Bronchial epithelial cell (primary cell): ENCODE results near the gene PRSS57. TPM values are rescaled to one million over a fixed set of nuclear protein-coding genes. Genes with fewer than 3 reads are reported as not detected.

Experiments
- DNase-seq: peaks from one replicate; pipeline ENCODE4 v3.0.0-alpha.2; 2010; ENCODE audit warnings: low read depth
- FAIRE-seq: peaks from 2 replicates; lab custom pipeline; 2011; peaks lifted over from hg19 to GRCh38; lab: Jason Lieb, UNC
- H3K27me3 ChIP-seq: 2 replicates; pipeline ENCODE4 v1.5.1; 2011; ENCODE audit warnings: low read length; ENCODE audit not compliant: control insufficient read depth, insufficient read depth
- H3K36me3 ChIP-seq: 2 replicates; pipeline ENCODE4 v1.5.1; 2011; ENCODE audit warnings: low read length; ENCODE audit not compliant: control insufficient read depth, insufficient read depth
- H3K4me3 ChIP-seq: 2 replicates; pipeline ENCODE4 v1.5.1; 2011; ENCODE audit warnings: mild to moderate bottlenecking, low read depth, low read length, control low read depth
- total RNA-seq: library from RNA; depleted of rRNA; stranded (reverse); fragments of >200 nt; gene quantifications from 2 replicates; pipeline ENCODE4 v1.2.1, GENCODE V29; 2014
- TF ChIP-seq, protein P1 (sequence below): IDR thresholded peaks from 2 replicates; pipeline ENCODE4 v1.5.1; 2011; ENCODE audit warnings: mild to moderate bottlenecking, moderate library complexity, low read length, control low read depth, inconsistent platforms; ENCODE audit not compliant: insufficient read depth, severe bottlenecking

PRSS57 gene
- total RNA-seq, 1 donor from 2014 or later: not detected

DNA sequence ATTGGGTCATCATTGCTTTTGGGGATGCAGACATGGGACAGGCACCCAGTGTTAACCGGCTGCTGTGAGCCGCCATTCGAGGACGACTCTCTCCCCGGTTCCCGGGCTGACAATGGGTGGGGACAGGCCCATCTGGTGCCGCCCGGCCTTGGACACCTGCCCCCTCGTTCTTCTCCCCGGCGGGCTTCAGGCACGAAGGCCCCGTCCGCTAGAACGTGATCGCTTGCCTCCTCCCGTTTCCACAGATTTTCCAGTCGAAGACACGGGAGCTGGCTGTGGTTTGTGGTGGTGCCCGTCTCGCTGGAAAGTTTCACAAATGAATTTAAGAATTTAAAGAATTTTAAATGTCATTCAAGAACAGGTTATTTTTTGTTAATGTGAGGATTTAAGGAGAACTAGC lies 15.5 kb upstream of the PRSS57 start:
- H3K36me3 ChIP-seq: no peaks in the 10 kb centered on the region
- peaks cover 15% of the 10 kb centered on the region for H3K27me3 ChIP-seq
- DNase-seq (no peak), FAIRE-seq (no peak)
- TF ChIP-seq, protein P1, sequence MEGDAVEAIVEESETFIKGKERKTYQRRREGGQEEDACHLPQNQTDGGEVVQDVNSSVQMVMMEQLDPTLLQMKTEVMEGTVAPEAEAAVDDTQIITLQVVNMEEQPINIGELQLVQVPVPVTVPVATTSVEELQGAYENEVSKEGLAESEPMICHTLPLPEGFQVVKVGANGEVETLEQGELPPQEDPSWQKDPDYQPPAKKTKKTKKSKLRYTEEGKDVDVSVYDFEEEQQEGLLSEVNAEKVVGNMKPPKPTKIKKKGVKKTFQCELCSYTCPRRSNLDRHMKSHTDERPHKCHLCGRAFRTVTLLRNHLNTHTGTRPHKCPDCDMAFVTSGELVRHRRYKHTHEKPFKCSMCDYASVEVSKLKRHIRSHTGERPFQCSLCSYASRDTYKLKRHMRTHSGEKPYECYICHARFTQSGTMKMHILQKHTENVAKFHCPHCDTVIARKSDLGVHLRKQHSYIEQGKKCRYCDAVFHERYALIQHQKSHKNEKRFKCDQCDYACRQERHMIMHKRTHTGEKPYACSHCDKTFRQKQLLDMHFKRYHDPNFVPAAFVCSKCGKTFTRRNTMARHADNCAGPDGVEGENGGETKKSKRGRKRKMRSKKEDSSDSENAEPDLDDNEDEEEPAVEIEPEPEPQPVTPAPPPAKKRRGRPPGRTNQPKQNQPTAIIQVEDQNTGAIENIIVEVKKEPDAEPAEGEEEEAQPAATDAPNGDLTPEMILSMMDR: no peak
- H3K4me3 ChIP-seq: no peak overlapping the region

DNA sequence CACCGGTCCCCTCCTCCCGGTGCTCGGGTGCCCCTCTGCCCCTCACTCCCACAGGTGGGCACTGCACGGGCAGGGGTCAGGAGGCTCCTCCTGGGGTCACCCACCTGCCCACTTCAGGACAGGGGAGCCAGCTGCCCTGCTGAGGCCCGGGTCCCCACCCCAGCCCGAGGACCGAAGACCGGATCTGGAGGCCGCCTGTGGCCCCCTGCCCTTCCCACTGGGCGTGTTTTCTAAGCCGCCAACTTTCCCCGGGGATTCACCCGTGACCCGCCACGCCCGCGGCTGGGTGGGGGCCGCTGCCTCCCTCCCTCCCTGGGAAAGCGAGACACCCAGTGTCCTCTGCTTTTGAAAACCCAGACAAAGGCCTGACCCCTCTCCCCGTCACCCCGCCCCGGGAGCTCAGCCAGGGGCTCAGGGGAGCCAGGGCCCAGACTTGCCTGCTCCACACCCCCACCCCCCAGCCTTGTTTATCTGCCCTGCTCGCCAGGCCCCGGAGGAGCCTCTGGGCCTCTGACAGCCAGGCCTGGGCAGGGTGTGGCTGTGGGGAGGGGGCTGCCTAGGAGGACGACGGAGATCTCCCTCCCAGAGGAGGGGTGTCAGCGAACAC lies 14.8 kb upstream of the PRSS57 start:
- DNase-seq (no peak), FAIRE-seq (no peak)
- H3K4me3 ChIP-seq: no peak overlapping the region
- TF ChIP-seq, protein P1: no peak
- H3K36me3 ChIP-seq: no peaks in the 10 kb centered on the region
- H3K27me3 ChIP-seq: peaks cover 15% of the 10 kb centered on the region

DNA sequence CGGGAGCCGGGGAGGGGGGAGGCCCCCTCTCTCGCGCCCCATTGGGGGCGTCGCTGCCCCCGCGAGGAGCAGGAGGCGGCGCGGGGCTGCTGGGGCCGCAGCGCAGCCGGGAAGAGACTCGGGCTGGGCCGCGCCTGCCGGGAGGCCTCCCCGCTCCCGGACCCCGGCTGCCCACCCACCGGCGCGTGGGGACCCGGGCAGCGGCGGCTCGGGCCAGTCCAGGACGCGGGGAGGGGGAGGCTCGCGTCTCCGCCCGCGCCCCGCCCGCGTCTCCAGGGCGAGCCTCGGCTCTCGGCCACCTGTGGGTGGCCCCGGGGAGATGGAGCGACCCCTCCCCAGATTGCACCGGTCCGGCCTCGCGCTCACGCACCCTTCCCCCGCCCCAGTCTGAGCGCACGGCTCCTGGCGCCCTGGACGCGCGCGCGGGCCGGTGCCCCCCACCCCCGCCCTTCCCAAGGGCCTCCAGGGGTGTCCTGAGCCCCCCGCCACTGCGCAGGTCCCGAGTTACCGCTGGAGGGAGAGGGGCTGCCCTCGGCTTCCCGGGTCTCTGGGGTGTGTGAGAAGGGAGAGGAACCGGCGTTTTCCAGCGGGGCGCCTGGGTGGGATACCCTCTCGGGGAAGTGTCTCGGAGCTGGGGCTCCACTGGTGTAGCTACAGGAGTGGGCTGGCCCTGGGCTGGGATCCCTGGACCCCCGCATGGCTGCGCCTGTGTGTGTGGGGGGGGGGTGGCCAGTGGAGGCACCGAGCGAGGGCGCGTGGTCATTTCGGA lies 14.1 kb upstream of the PRSS57 start:
- TF ChIP-seq, protein P1: no peak
- no peak for FAIRE-seq

GRCh38 chr19:708154-709143 lies 13.2 kb upstream of the PRSS57 start, which contains the start of gene PALM:
Gene PALM (plus strand): TSS chr19:708935. CDS start chr19:709147, 212 bp downstream.
- TF ChIP-seq, protein P1: no peak
- Histone ChIP-seq H3K4me3 (no peak within 1 kb of the TSS), H3K36me3 (no peaks in the 10 kb centered on the region), H3K27me3 (peaks cover 15% of the 10 kb centered on the region)
- FAIRE-seq (no peak), DNase-seq (no peak)

More for the DNA sequence above, 14.1 kb upstream of the PRSS57 start:
- H3K4me3 ChIP-seq: no peak overlapping the region
- peaks cover 15% of the 10 kb centered on the region for H3K27me3 ChIP-seq
- H3K36me3 ChIP-seq: no peaks in the 10 kb centered on the region
- no peak for DNase-seq

- Histone ChIP-seq H3K27me3 (peaks cover 4% of the 10 kb centered on the region), H3K36me3 (no peaks in the 10 kb centered on the region), H3K4me3 (no peak overlapping the region)
- FAIRE-seq (no peak), DNase-seq (no peak)
- TF ChIP-seq, protein P1: no peak
Measured at GRCh38 chr19:704447-704741, 9.1 kb upstream of the PRSS57 start.
